HCT116 (cell line): ENCODE measurements around the gene MT4. TPM values are rescaled to one million over a fixed set of nuclear protein-coding genes. Genes with fewer than 3 reads are reported as not detected.
"Not testable (repeated sequence)": the region's sequence is repeated elsewhere in the genome, so short reads cannot be mapped to it uniquely, and the experiment has no call there.

Experiments used
- ATAC-seq: fragments of 200-7000 bp; cut with Tn5 transposase; 2 replicates; pipeline ENCODE4 v1.9.1; 2020; ENCODE audit warnings: mild to moderate bottlenecking, moderate library complexity
- BruUV-seq: library from RNA; stranded (reverse); fragments of 400-500 nt; replicated peaks from 2 replicates; lab custom pipeline; 2021; lab: Mats Ljungman, UMichigan
- CTCF ChIA-PET: fragments of 300-600 bp; sonication (Branson Sonifier 250); formaldehyde crosslinking; loops from one replicate; lab custom pipeline; 2021; ENCODE audit warnings: antibody characterized with exemption; lab: Charles Lee
- POLR2A ChIA-PET: fragments of 300-600, 350-600 bp; sonication (Branson Sonifier 250); formaldehyde crosslinking; loops from one replicate; lab custom pipeline; 2021; ENCODE audit warnings: antibody characterized with exemption; lab: Charles Lee
- RAD21 ChIA-PET, 2 experiments: fragments of 300-600 bp; sonication (Branson Sonifier 250); formaldehyde crosslinking; loops; one replicate each; lab custom pipeline; 2023; ENCODE audit warnings: low total read pairs in 2 of 2; ENCODE audit not compliant: uncharacterized antibody in 2 of 2, unreplicated experiment in 2 of 2, low non-redundant PET in 1 of 2; lab: Charles Lee
- DNase-seq: peaks from one replicate; pipeline ENCODE4 v3.0.0-alpha.2; 2010; ENCODE audit warnings: low read depth, low spot score
- H2AFZ ChIP-seq: fragments of 200-600 bp; shearing (Covaris generic), sonication (generic); 2 replicates; pipeline ENCODE4 v1.6.1; 2017; ENCODE audit warnings: low read depth, mixed run types, mixed read lengths, antibody characterized with exemption, low read length; ENCODE audit not compliant: poor library complexity, severe bottlenecking
- H3K27ac ChIP-seq: 2 replicates; pipeline ENCODE4 v1.5.1; 2012; ENCODE audit warnings: low read depth, low read length
- H3K27me3 ChIP-seq: fragments of 200-600 bp; sonication (generic); 2 replicates; pipeline ENCODE4 v1.6.1; 2016; ENCODE audit warnings: mixed run types, low read length, mixed read lengths; ENCODE audit not compliant: insufficient read depth
- H3K36me3 ChIP-seq, 2 experiments: fragments of 200-500 bp in 1 of 2; fragments of 200-600 bp in 1 of 2; sonication (Bioruptor generic) in 1 of 2; sonication (generic) in 1 of 2; 2 replicates each; pipeline versions ENCODE4 v1.5.1 to v1.6.1; 2014 to 2016; ENCODE audit warnings: low read length in 2 of 2, inconsistent platforms in 1 of 2, mixed read lengths in 1 of 2, mixed run types in 1 of 2; ENCODE audit not compliant: insufficient read depth in 2 of 2, control insufficient read depth in 1 of 2
- H3K4me1 ChIP-seq, 2 experiments: fragments of 200-600 bp in 1 of 2; sonication (generic) in 1 of 2; 2 replicates each; pipeline versions ENCODE4 v1.5.1 to v1.6.1; 2012 to 2017; ENCODE audit warnings: low read length in 2 of 2, inconsistent platforms in 1 of 2, mild to moderate bottlenecking in 1 of 2, mixed read lengths in 1 of 2, mixed run types in 1 of 2, moderate library complexity in 1 of 2; ENCODE audit not compliant: insufficient read depth in 2 of 2, control insufficient read depth in 1 of 2
- H3K4me2 ChIP-seq: fragments of 200-600 bp; sonication (generic); 2 replicates; pipeline ENCODE4 v1.6.1; 2017; ENCODE audit warnings: mixed run types, low read length, mixed read lengths
- H3K4me3 ChIP-seq, 2 experiments: fragments of 200-600 bp in 1 of 2; sonication (generic) in 1 of 2; replicated peaks in 1 of 2; 2 replicates each; pipeline ENCODE4 v1.5.1; 2011 to 2016; ENCODE audit warnings: low read length in 2 of 2, control low read depth in 1 of 2, low read depth in 1 of 2, mild to moderate bottlenecking in 1 of 2, mixed read lengths in 1 of 2, mixed run types in 1 of 2
- H3K79me2 ChIP-seq: fragments of 200-600 bp; sonication (generic); 2 replicates; pipeline ENCODE4 v1.6.1; 2017; ENCODE audit warnings: mild to moderate bottlenecking, mixed run types, low read length, moderate library complexity, mixed read lengths; ENCODE audit not compliant: insufficient read depth
- H3K9ac ChIP-seq: fragments of 200-600 bp; sonication (generic); 2 replicates; pipeline ENCODE4 v1.6.1; 2016; ENCODE audit warnings: low read length, mixed read lengths
- H3K9me2 ChIP-seq: fragments of 200-600 bp; sonication (generic), shearing (Covaris generic); 2 replicates; pipeline ENCODE4 v1.6.1; 2017; ENCODE audit warnings: mixed run types, mild to moderate bottlenecking, moderate library complexity; ENCODE audit not compliant: insufficient read depth
- H3K9me3 ChIP-seq, 2 experiments: fragments of 200-500 bp in 1 of 2; fragments of 200-600 bp in 1 of 2; sonication (Bioruptor generic) in 1 of 2; sonication (generic) in 1 of 2; 2 replicates each; pipeline ENCODE4 v1.6.1; 2014 to 2017; ENCODE audit warnings: low read length in 2 of 2, mixed read lengths in 2 of 2, inconsistent platforms in 1 of 2, low read depth in 1 of 2, mild to moderate bottlenecking in 1 of 2, mixed run types in 1 of 2, moderate library complexity in 1 of 2; ENCODE audit not compliant: control insufficient read depth in 1 of 2, insufficient read depth in 1 of 2
- H4K20me1 ChIP-seq: fragments of 200-600 bp; sonication (generic), shearing (Covaris generic); 2 replicates; pipeline ENCODE4 v1.6.1; 2017; ENCODE audit warnings: mixed run types, mild to moderate bottlenecking, moderate library complexity; ENCODE audit not compliant: insufficient read depth
- EGR1 ChIP-seq: IDR thresholded peaks from 2 replicates; pipeline ENCODE4 v1.6.1; 2012; ENCODE audit warnings: low read depth
- FOSL1 ChIP-seq: IDR thresholded peaks from 2 replicates; pipeline ENCODE4 v1.6.1; 2012; ENCODE audit warnings: low read depth
- intact Hi-C: fragments of 100-400 bp; cut with micrococcal nuclease; formaldehyde crosslinking; loops from 2 replicates; pipeline ENCODE4 v1.10.0; 2022
- total RNA-seq: library from RNA; stranded (reverse); gene quantifications from one replicate; pipeline ENCODE4 v1.2.1, GENCODE V29; 2021; ENCODE audit not compliant: unreplicated experiment
- TF ChIP-seq, protein P1 (sequence below): IDR thresholded peaks from 2 replicates; pipeline ENCODE4 v1.6.1; 2012

The MT4 gene
- total RNA-seq, 1 experiment from 2014 or later: not detected

DNA sequence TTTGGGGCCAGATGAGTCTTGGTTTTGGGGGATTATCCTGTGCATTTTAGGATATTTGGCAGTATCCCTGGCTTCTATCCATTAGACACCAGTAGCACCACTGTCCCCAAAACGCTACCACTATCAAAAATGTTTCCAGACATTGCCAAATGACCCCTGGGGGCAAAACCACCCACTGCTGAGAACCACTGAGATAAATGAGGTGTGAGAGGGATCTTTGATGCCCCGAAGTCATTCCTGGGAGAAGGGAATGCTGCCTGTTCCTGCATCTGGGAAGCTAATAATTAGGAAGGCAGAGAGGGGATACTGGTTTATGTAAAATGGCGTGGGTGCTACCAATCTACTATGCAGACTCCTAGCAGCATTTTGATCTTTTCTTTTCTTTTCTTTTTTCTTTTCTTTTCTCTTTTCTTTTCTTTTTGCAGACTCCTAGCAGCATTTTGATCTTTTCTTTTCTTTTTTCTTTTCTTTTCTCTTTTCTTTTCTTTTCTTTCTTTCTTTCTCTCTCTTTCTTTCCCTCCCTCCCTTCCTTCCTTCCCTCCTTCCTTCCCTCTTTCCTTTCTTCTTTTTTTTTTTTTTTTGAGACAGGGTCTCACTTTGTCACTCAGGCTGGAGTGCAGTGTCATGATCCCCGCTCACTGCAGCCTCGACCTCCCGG is 15.6 kb downstream of the MT4 start:
- H3K9ac ChIP-seq: no peak overlapping the region
- H3K79me2 ChIP-seq: no peaks in the 10 kb centered on the region
- H3K4me1 ChIP-seq: peaks cover 0 to 9% of the 10 kb centered on the region in 2 experiments; a peak in 2 of 4 replicates
- TF ChIP-seq EGR1 (no peak), FOSL1 (no peak)
- TF ChIP-seq, protein P1, sequence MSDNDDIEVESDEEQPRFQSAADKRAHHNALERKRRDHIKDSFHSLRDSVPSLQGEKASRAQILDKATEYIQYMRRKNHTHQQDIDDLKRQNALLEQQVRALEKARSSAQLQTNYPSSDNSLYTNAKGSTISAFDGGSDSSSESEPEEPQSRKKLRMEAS: no peak
- no peaks in the 10 kb centered on the region for H3K9me3 ChIP-seq
- no peak overlapping the region for H3K4me2 ChIP-seq
- H2AFZ ChIP-seq: no peak overlapping the region
- DNase-seq (no peak), ATAC-seq (no peak)
- ChIA-PET POLR2A (no interaction called here), CTCF (no interaction called here), RAD21 (no interaction called here)
- H3K27me3 ChIP-seq: no peaks in the 10 kb centered on the region
- intact Hi-C loops: no loop called here
- no peaks in the 10 kb centered on the region for H3K36me3 ChIP-seq
- no TSS peak for BruUV-seq
- no peak overlapping the region for H3K27ac ChIP-seq
- H3K9me2 ChIP-seq: no peaks in the 10 kb centered on the region
- no peaks in the 10 kb centered on the region for H4K20me1 ChIP-seq
- no peak overlapping the region for H3K4me3 ChIP-seq

DNA sequence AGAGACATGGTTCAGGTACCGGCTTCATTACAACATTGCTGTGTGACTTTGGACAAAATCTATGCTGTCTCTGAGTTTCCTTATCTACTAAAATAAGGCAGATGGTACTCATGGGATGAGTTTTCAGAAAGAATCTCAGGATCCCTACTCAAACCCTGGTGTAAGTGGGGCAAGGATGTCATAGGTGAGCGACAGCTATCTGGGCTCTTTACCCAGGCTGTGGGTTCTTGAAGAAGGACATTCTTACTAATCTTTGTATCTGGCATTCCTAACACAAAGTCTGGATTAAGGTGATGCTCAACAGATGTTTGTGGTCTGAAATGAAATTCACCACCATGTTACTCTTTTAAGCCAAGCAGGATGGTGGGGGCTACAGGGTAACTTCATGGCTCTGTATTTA is 18.0 kb downstream of the MT4 start:
- H3K4me2 ChIP-seq, H2AFZ ChIP-seq, H4K20me1 ChIP-seq, DNase-seq, H3K27me3 ChIP-seq, H3K9me2 ChIP-seq, H3K9me3 ChIP-seq, intact Hi-C loops, H3K27ac ChIP-seq, BruUV-seq, RAD21 ChIA-PET, CTCF ChIA-PET, H3K9ac ChIP-seq, H3K4me1 ChIP-seq, H3K4me3 ChIP-seq, H3K79me2 ChIP-seq, POLR2A ChIA-PET, H3K36me3 ChIP-seq, ATAC-seq: not testable (repeated sequence)
